Measurements from ENCODE around the gene BLNK.
"Not testable (repeated sequence)": the region's sequence is repeated elsewhere in the genome, so short reads cannot be mapped to it uniquely, and the experiment has no call there.

Gene BLNK

GRCh38 chr10:96309628-96310320, 38.4 kb upstream of the BLNK start:
- DNase-seq (ENCODE audit: low spot score): no peak
- TF ChIP-seq, protein P1, sequence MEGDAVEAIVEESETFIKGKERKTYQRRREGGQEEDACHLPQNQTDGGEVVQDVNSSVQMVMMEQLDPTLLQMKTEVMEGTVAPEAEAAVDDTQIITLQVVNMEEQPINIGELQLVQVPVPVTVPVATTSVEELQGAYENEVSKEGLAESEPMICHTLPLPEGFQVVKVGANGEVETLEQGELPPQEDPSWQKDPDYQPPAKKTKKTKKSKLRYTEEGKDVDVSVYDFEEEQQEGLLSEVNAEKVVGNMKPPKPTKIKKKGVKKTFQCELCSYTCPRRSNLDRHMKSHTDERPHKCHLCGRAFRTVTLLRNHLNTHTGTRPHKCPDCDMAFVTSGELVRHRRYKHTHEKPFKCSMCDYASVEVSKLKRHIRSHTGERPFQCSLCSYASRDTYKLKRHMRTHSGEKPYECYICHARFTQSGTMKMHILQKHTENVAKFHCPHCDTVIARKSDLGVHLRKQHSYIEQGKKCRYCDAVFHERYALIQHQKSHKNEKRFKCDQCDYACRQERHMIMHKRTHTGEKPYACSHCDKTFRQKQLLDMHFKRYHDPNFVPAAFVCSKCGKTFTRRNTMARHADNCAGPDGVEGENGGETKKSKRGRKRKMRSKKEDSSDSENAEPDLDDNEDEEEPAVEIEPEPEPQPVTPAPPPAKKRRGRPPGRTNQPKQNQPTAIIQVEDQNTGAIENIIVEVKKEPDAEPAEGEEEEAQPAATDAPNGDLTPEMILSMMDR (IDR thresholded peaks at IDR 0.05): no peak

GRCh38 chr10:96308854-96309253, 37.5 kb upstream of the BLNK start:
- DNase-seq (ENCODE audit: low spot score); H3K4me3 ChIP-seq; H3K27ac ChIP-seq: not testable (repeated sequence)

More at GRCh38 chr10:96309628-96310320, 38.4 kb upstream of the BLNK start:
- no peak overlapping the region for H3K4me3 ChIP-seq
- no peak overlapping the region for H3K27ac ChIP-seq

- no peak overlapping the region for H3K27ac ChIP-seq
- no peak for DNase-seq (ENCODE audit: low spot score)
- TF ChIP-seq, protein P1 (IDR thresholded peaks at IDR 0.05): no peak
- no peak overlapping the region for H3K4me3 ChIP-seq
Measured at GRCh38 chr10:96306516-96306915, 35.1 kb upstream of the BLNK start.

GRCh38 chr10:96305019-96305418, 33.6 kb upstream of the BLNK start:
- no peak for DNase-seq (ENCODE audit: low spot score)
- Histone ChIP-seq H3K27ac (no peak overlapping the region), H3K4me3 (no peak overlapping the region)
- TF ChIP-seq, protein P1 (IDR thresholded peaks at IDR 0.05): no peak

GRCh38 chr10:96304230-96304629, 32.9 kb upstream of the BLNK start, which contains the start of gene DNTT:
TSS of gene DNTT (plus strand) at chr10:96304434. CDS start at chr10:96304498, 64 bp downstream.
- H3K27ac ChIP-seq: no peak within 1 kb of the TSS
- TF ChIP-seq, protein P1 (IDR thresholded peaks at IDR 0.05): no peak
- DNase-seq (ENCODE audit: low spot score): no peak
- no peak within 1 kb of the TSS for H3K4me3 ChIP-seq

DNA sequence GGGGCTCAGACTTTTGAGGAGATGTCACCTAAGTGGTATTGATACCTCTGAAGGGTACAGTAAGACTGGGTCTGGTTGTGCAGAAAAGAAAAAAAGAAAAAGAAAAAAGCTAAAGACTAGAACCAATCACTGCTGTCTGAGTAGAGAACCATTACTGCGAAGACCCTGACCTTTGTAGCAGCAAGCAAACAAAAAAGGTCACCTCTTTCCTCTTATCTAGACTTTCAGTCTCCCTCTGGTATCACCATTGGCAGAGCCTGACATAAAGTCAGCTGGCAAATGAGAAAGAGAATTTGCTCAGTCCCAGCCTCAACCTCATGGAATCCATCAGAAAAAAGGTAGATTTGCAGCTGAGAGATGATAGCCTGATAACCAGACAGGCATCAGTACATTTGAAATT, 30.2 kb upstream of the BLNK start:
- no peak for DNase-seq (ENCODE audit: low spot score)
- H3K4me3 ChIP-seq: no peak overlapping the region
- TF ChIP-seq, protein P1 (IDR thresholded peaks at IDR 0.05): no peak
- H3K27ac ChIP-seq: no peak overlapping the region

DNA sequence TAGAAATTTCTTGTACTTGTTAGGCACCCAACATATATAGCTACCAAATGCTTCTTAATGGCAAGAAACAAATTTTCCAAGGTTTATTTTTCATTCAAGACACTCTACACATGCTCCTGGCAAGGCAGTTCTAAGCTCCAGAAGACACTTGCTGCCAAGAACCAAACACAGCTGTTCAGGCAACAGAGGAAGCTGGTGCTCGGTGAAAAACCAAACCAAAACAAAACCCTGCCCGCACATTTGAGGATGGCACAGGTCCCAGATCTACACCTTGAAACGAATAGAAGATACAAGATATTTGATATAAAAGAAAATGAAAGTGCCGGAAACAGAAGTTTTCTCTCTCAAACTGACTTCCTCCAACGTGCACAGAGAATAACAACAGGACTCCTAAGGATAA, 28.0 kb upstream of the BLNK start:
- H3K4me3 ChIP-seq: no peak overlapping the region
- H3K27ac ChIP-seq: no peak overlapping the region
- TF ChIP-seq, protein P1 (IDR thresholded peaks at IDR 0.05): no peak
- DNase-seq (ENCODE audit: low spot score): no peak

All from coronary artery (tissue), 2 donors.